Transverse colon (tissue), 4 donors: Measurements from ENCODE around the gene LAMC1.

Experiments
- CTCF ChIP-seq, 5 experiments: fragments of 200-600 bp in 3 of 5; fragments of 450-650 bp in 2 of 5; sonication (generic) in 3 of 5; IDR thresholded peaks; 1 replicate in 2 of 5; 2 replicates in 3 of 5; pipeline ENCODE4 v1.5.1; 2016 to 2017; ENCODE audit warnings: antibody characterized with exemption in 5 of 5, inconsistent platforms in 3 of 5, mild to moderate bottlenecking in 2 of 5, moderate library complexity in 1 of 5
- POLR2A ChIP-seq: fragments of 450-650 bp; IDR thresholded peaks from one replicate; pipeline ENCODE4 v1.6.1; 2016; ENCODE audit warnings: antibody characterized with exemption, mild to moderate bottlenecking, moderate library complexity
- POLR2AphosphoS5 ChIP-seq, 3 donors: sonication (generic); formaldehyde crosslinking; IDR thresholded peaks; one replicate each; pipeline ENCODE4 v1.6.1; 2016; ENCODE audit warnings: antibody characterized with exemption in 3 of 3

- TF ChIP-seq CTCF (IDR thresholded peaks at IDR 0.05): no peak
- TF ChIP-seq POLR2A: no peak
- no peak for TF ChIP-seq POLR2AphosphoS5 (IDR thresholded peaks at IDR 0.05)
These were observed 82.9 kb downstream of the LAMC1 start for GRCh38 chr1:183106166-183106565.
